ENCODE results near the gene WARS2. TPM values are rescaled to one million over a fixed set of nuclear protein-coding genes. Genes with fewer than 3 reads are reported as not detected.

WARS2 gene
- total and polyA plus RNA-seq, 2 of the 8 experiments (the other 6 are each of a cell fraction or from before 2014, with no cell fraction given): 4.3 to 12.9 TPM

DNA sequence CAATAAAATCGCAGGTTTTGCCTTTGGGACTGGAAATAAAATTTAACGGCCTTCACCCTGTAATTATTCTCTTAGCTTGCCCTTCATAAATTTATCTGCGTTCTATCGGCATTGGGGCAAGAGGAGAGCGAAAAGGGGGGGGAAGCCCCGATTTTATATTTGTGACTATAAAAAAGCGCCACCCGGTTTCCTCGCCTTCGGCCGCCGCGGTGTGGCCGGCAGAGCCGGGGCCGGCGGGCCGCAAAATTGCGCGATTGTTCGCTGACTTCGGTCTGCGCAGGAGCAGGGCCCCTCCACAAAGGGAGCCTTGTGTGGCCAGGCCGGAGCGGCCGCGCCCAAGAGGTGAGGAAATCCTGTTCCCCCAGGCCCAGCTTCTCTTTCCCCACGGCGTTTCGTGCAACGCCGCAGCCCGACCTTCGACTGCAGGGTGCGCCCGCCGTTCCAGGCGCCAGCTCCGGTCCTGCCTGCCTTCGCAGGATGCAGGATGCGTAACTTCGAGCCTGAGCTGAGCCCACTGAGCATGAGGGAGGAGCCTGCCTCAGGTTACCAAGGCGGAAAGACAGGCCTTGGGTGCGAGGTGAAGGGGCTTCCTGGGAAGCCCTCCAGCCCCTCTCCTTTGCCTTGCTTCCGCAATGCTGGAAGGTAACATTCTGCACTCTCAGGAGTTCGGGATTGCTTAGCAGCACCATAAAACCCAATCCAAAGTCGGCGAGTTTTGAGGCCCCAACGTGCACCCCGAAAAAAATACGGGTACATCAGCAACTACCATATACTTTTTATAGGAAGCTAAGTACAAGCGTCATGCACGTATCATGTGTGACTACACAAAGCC, 147.4 kb downstream of the WARS2 start:
- Histone ChIP-seq H2AFZ (ENCODE audit: low read length) (no peak overlapping the region; the same call in 1 of the 2 replicates), H3K9ac (replicated peaks in 1 of 4; ENCODE audit: extremely low read depth in 1 of 4, low read depth in 3 of 4, low read length in 3 of 4) (no peak overlapping the region), H3K4me2 (ENCODE audit: insufficient read depth in 1 of 2, low read depth in 2 of 2, low read length in 2 of 2) (peak overlapping the region; percentile 62 to 67), H3K4ac (replicated peaks; ENCODE audit: insufficient read length, low read depth, low read length) (no peak overlapping the region), H3K9me3 (ENCODE audit: insufficient read depth in 2 of 2, low read depth in 1 of 2, low read length in 1 of 2) (no peaks in the 10 kb centered on the region), H3K36me3 (ENCODE audit: control insufficient read depth in 2 of 4, insufficient read depth in 4 of 4, low read length in 3 of 4) (no peaks in the 10 kb centered on the region), H2BK15ac (ENCODE audit: low read length) (no peak overlapping the region), H2BK20ac (ENCODE audit: low read length) (peak overlapping the region; percentile 1; the same call in 1 of the 2 replicates), H3K23ac (ENCODE audit: insufficient read length) (no peak overlapping the region), H3K79me1 (ENCODE audit: low read depth, low read length) (no peaks in the 10 kb centered on the region), H4K91ac (replicated peaks; ENCODE audit: insufficient read length, low read length) (no peak overlapping the region), H2BK5ac (ENCODE audit: low read depth, low read length) (no peak overlapping the region; the same call in 1 of the 2 replicates), H4K5ac (ENCODE audit: insufficient read length, low read depth, low read length) (no peak overlapping the region), H2BK120ac (replicated peaks; ENCODE audit: low read depth, low read length) (no peak overlapping the region), H4K8ac (ENCODE audit: extremely low read depth, insufficient read depth, low read length) (no peak overlapping the region; the same call in 1 of the 2 replicates), H3K23me2 (ENCODE audit: low read depth, low read length) (no peaks in the 10 kb centered on the region; the same call in 1 of the 2 replicates), H3K4me1 (replicated peaks in 1 of 4; ENCODE audit: control insufficient read depth in 3 of 4, insufficient read depth in 4 of 4, low read length in 3 of 4) (peaks cover 13 to 43% (median 20%) of the 10 kb centered on the region in 4 experiments), H2AK5ac (ENCODE audit: low read depth, low read length) (no peak overlapping the region), H3K79me2 (ENCODE audit: control insufficient read depth in 1 of 2, insufficient read depth in 2 of 2, low read length in 2 of 2) (no peaks in the 10 kb centered on the region), H3K56ac (replicated peaks; ENCODE audit: insufficient read length, low read depth, low read length) (no peak overlapping the region), H2BK12ac (ENCODE audit: low read depth, low read length) (0 out of 2 replicates have a peak overlapping the region, but pooled peaks have one; percentile 28), H3K4me3 (ENCODE audit: extremely low read depth in 1 of 4, insufficient read depth in 2 of 4, low read depth in 3 of 4, low read length in 4 of 4) (peak overlapping the region in 3 of 4 experiments; percentile 5 to 51 (median 7); a peak in 3 of 8 replicates), H3K27ac (ENCODE audit: low read depth, low read length) (no peak overlapping the region), H4K20me1 (replicated peaks in 1 of 2; ENCODE audit: control insufficient read depth in 1 of 2, insufficient read depth in 2 of 2, low read length in 2 of 2) (peaks cover 4 to 12% of the 10 kb centered on the region in 2 experiments), H3K18ac (ENCODE audit: extremely low read depth, low read length) (no peak overlapping the region), H3K14ac (ENCODE audit: insufficient read length) (no peak overlapping the region), H3K27me3 (replicated peaks in 1 of 4; ENCODE audit: control insufficient read depth in 3 of 4, extremely low read depth in 1 of 4, insufficient read depth in 3 of 4, low read length in 3 of 4) (peaks cover 91 to 100% (median 100%) of the 10 kb centered on the region in 4 experiments)
- ChIA-PET POLR2A (ENCODE audit: partially characterized antibody) (interaction anchor here (0.9 to 1.5 kb wide), 5 partner anchors 9 to 148 kb away, joined by 3 to 4 read pairs (median 3); partner anchors contain the start of gene WARS2), CTCF (ENCODE audit: partially characterized antibody) (interaction anchor here (0.5 to 3.4 kb wide), 8 partner anchors 9 to 770 kb away, joined by 3 to 35 read pairs (median 6); no protein-coding TSS in a partner anchor)
- DNase-seq (ENCODE audit: low read depth in 1 of 2, low spot score in 2 of 2): peak in 1 of 2 experiments; percentile 71
- 6% methylated on average over 53 of the region's 53 CpGs; no CpG with 5 or more reads in 1 of the 2 experiments for WGBS, 2 experiments (ENCODE audit: extremely low coverage in 1 of 2, insufficient coverage in 1 of 2, insufficient read length in 1 of 2, insufficient replicate concordance in 2 of 2, low coverage in 1 of 2, low lambda C conversion rate in 2 of 2, missing lambda C conversion rate in 1 of 2)
- no peak for FAIRE-seq
- TF ChIP-seq, protein P1, sequence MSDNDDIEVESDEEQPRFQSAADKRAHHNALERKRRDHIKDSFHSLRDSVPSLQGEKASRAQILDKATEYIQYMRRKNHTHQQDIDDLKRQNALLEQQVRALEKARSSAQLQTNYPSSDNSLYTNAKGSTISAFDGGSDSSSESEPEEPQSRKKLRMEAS (IDR thresholded peaks at IDR 0.05): peak; percentile 92
- TF ChIP-seq CTBP2 (IDR thresholded peaks at IDR 0.05; ENCODE audit: borderline replicate concordance, insufficient read depth, insufficient read length, low read length) (peak; percentile 65), ASH2L (IDR thresholded peaks at IDR 0.05; ENCODE audit: low read length) (peak; percentile 18), RNF2 (IDR thresholded peaks at IDR 0.05; ENCODE audit: borderline replicate concordance, low read depth, low read length, missing control alignments, poor library complexity, severe bottlenecking) (peak; percentile 87), SRF (IDR thresholded peaks at IDR 0.05; ENCODE audit: low read depth, low read length) (no peak), SP1 (IDR thresholded peaks at IDR 0.05; ENCODE audit: low read depth, low read length) (0 out of 2 replicates have a peak, but pooled peaks have one; percentile 1), POLR2A (IDR thresholded peaks at IDR 0.05; ENCODE audit: control extremely low read depth in 1 of 2, low read depth in 2 of 2, low read length in 2 of 2) (no peak), SUZ12 (IDR thresholded peaks at IDR 0.05; ENCODE audit: low read length) (peak; percentile 100), SIRT6 (IDR thresholded peaks at IDR 0.05; ENCODE audit: low read length) (no peak)
- TF ChIP-seq, protein P2, sequence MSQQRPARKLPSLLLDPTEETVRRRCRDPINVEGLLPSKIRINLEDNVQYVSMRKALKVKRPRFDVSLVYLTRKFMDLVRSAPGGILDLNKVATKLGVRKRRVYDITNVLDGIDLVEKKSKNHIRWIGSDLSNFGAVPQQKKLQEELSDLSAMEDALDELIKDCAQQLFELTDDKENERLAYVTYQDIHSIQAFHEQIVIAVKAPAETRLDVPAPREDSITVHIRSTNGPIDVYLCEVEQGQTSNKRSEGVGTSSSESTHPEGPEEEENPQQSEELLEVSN (IDR thresholded peaks at IDR 0.05): peak; percentile 89

Data from H1 (cell line).